ENCODE data around the gene GAS2L2. TPM values are rescaled to one million over a fixed set of nuclear protein-coding genes. Genes with fewer than 3 reads are reported as not detected.
"Not testable (repeated sequence)": the region's sequence is repeated elsewhere in the genome, so short reads cannot be mapped to it uniquely, and the experiment has no call there.

GAS2L2 gene
- total RNA-seq, 1 donor from 2014 or later: not detected

DNA sequence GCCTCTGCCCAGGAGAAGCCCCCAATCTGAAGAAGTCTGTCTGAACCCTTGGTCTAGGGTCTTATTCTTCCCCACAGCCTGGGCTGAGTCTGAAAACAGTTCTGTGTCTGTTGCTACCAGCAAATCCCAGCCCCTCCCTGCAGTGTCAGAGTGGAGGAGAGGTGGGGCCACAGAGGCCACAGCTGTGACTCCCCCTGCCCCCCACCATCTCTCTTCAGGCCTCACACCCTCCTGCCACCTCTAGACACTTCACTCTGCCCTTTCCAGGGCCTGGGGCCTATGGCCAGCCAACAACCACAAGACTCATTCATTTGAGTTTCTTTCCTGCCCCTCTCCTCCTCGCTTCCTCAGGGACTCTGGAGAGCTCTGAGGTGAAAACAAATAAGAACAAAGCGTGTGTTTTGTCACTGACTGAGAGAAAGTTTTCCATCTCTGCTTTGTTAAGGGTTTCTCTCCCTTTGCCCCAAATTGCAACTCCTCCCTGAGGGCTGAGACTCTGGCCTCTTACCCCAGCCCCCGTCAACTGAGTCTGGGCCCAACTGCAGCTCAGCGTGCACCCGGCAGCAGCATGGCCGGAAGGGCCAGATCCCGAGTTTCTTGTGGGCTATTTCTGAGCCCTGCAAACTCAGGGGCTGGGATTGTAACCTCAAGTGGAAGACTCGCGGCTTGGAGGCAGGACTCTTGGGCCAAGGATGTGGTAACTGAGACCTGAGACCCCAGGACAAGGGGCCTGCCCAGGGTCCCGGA lies 20.8 kb upstream of the GAS2L2 start:
- DNase-seq (ENCODE audit: low read depth in 2 of 2): peak in 1 of 2 donors; percentile 36

DNA sequence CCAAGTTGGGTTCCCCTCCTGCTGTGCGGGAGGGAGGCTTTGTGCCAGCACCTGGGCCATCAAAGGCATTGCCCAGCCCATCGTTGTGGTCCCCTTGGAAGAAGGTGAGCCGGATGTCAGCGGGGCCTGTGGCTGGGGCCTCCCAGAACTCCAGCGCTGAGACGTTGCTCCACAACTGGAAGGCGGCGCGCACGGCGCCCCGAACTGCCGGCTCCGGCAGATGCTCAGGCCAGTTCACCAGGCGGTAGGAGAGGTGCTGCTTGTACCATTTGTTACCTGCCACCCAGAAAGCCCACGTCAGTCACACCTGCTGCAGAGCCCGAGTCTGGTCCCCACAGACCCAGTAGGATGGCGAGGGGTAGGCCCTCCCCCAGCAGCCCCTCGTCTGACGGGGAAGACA lies 20.1 kb upstream of the GAS2L2 start:
- no peak for DNase-seq (ENCODE audit: low read depth in 2 of 2)

DNA sequence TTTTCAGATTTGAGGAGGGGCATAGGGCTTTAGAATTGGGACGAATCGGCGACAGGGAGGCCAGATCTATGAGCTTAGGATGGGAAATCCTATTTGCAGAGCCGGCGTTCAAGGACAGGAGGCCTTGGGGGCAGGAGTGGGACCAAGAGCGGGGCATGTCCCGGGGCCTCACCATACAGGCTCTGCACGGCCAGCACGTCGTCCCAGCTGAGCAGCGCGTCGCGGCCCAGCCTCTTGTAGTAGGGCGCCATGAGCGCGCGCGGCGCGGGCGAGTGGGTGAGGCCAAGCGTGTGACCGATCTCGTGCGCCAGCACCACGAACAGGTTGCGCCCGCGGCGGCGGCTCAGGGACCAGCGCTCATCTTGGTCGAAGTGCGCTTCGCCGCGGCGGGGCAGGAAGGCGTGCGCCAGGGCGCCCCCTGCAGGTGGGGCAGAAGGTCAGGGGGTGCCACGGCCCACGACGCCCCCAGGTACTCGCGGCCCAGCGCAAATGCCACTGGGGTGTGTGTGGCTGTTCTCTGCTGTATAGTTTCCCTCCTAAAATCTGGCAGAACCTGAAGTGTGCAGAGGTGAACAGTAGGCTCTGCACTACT lies 17.0 kb upstream of the GAS2L2 start:
- DNase-seq (ENCODE audit: low read depth in 2 of 2): no peak

DNA sequence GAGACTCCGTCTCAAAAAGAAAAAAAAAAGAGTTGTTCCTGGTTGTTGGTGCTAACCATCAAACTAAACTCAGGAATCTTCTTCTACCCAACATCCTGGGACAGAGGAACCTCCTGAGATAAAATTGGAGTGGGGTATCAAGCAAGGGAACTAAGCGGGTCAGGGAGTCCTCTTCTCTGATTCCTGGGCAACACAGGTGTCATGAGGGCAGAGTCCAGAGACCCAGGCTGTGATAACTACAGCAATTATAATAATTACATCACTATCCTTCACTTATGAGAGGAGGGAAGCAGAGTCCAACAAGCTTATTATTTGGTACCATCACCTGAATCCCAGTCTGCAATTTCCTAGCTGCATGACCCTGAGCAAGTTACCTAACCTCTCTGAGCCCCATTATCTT lies 15.8 kb upstream of the GAS2L2 start:
- DNase-seq (ENCODE audit: low read depth in 2 of 2): no peak

GRCh38 chr17:35766903-35767510 lies 14.0 kb upstream of the GAS2L2 start:
- DNase-seq (ENCODE audit: low read depth in 2 of 2): peak in 1 of 2 donors; percentile 58

DNA sequence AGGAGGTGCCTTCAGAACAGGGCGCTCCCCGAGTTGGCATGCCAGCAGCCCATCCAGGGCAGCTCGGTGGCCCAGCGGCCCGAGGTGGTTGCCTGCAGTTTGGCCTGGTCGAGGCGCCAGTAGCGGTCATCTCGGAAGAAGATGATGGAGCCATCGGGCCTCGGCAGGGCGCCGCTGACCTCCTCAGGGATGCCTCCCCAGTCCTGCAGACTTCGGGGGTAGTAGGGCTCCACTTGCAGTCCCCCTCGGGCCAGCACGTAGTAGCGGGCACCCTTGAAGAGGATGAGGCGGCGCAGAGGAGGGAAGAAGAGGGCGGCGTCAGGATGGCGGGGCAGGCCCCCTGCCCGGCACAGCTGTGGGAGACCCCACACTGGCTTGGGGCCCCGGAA lies 13.4 kb upstream of the GAS2L2 start:
- DNase-seq (ENCODE audit: low read depth in 2 of 2): no peak

GRCh38 chr17:35765756-35766488 lies 12.9 kb upstream of the GAS2L2 start:
- no peak for DNase-seq (ENCODE audit: low read depth in 2 of 2)

DNA sequence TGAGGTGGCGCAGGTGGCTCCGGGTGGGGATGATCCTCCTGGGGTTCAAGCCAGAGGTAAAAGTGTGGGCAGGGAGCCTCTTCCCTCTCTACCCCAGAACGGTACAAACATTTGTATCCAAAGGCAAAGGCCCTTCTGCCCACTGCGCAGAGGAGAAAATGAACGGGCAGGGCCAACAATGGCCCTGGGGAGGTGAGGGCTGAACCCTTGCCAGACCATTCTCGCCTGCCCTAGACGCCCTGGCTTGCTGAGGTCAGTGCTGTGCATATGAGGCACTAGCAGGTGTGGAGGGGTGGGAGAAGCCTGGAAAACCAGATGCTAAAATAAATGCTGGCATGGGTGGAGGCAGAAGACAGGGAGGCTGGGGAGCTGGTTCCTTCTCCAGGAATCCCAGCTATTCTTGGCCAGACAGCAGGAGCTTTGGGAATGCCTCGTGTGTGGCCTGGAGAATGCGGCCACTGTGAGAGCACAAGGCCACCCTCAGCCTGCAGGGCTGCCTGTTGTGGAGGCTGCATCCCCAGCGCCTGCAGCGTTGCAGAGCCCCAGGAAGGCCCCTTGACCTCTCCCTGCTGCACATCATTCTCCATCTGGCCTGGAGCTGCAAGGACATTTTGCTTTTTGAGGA lies 12.2 kb upstream of the GAS2L2 start:
- DNase-seq (ENCODE audit: low read depth in 2 of 2): no peak

GRCh38 chr17:35764123-35764991 lies 11.3 kb upstream of the GAS2L2 start:
- DNase-seq (ENCODE audit: low read depth in 2 of 2): peak; percentile 65 to 91

DNA sequence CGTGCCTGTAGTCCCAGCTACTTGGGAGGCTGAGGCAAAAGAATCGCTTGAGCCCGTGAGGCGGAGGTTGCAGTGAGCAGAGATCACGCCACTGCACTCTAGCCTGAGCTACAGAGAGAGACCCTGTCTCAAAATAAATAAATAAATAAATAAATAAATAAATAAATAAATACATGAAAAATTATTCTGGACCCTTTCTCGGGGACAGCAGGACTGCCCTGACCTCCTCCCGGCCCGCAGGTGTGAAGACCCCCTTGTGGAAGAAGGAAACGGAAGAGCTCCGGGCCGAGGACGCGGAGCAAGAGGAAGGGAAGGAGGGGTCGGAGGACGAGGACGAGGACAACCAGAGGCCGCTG lies 10.7 kb upstream of the GAS2L2 start:
- no peak for DNase-seq (ENCODE audit: low read depth in 2 of 2)

- DNase-seq (ENCODE audit: low read depth in 2 of 2): no peak
Observed at GRCh38 chr17:35761601-35762000, 8.6 kb upstream of the GAS2L2 start.

DNA sequence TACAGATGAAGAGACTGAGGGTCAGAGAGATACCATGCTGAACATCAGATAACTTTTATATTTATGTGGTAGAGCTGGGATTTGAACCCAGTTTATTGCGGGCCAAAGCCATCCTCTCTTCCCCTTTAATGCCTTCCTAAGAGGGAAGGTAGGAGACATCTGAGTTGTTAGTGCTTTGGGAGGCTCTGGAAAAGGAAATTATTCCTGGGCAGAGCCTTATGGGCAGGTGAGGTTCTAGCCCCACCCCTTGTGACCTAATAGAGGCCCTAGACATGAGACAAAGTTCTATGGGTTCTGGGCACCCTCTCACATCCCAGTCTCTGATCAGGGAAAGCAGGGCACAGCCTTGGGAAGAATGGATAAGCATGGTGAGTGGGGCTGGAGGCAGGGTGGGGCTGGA lies 7.5 kb upstream of the GAS2L2 start, which contains the start of gene C17orf50:
Gene C17orf50, plus strand, starts transcription at position 301 of the 400 bp plus-strand sequence. Its CDS starts 55 bp downstream, at position 356.
- DNase-seq (ENCODE audit: low read depth in 2 of 2): no peak

DNA sequence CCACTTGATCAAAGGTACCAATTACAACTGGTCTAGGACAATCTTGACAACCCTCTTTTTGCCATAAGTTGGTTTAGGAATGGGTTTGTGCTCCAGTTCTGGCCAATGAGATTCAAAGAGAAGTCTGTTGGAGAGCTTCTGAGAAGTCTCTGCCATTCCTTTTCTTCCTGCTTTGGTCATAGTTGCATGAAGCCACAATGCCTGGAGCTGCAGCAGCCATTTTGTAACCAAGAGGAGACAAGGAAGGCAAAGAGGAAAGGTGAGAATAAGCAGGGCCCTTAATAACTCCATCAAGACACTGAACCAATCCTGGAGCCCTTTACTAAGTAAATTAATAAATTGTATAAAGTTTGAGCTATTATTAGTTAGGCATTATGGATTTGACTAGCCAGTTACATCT lies 4.2 kb upstream of the GAS2L2 start:
- DNase-seq (ENCODE audit: low read depth in 2 of 2): no peak

GRCh38 chr17:35752471-35752870 lies 568 bp downstream of the GAS2L2 start:
- peak in 1 of 2 donors; percentile 30 for DNase-seq (ENCODE audit: low read depth in 2 of 2)

- not testable (repeated sequence) for DNase-seq (ENCODE audit: low read depth in 2 of 2)
Observed at GRCh38 chr17:35751541-35751940, 1.5 kb downstream of the GAS2L2 start.

GRCh38 chr17:35750526-35751395 lies 2.3 kb downstream of the GAS2L2 start:
- DNase-seq (ENCODE audit: low read depth in 2 of 2): no peak

GRCh38 chr17:35749560-35750412 lies 3.3 kb downstream of the GAS2L2 start:
- DNase-seq (ENCODE audit: low read depth in 2 of 2): no peak

DNA sequence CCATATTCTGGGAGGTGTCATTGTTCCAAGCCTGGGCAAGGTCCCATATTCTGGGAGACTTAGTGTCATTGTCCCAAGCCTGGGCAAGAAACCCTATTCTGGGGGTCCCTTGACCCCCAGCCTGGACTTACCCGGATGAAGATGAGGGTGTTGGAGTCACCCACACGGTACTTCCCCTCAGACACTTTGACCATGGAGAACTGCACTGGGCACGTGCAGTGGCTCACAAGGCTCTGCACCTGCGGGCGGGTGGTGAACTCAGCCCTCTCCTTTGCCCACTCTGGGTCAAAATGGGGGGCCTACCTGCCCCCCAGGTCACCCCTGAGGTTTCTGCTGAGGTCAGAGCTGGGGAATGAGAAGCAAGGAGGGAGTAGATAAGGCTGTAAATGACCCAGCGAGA lies 4.1 kb downstream of the GAS2L2 start:
- no peak for DNase-seq (ENCODE audit: low read depth in 2 of 2)

GRCh38 chr17:35748341-35748841 lies 4.6 kb downstream of the GAS2L2 start:
- peak in 1 of 2 donors; percentile 24 for DNase-seq (ENCODE audit: low read depth in 2 of 2)

All from dermis microvascular lymphatic vessel endothelial cell (primary cell).